Aorta (tissue), 4 donors: Measurements from ENCODE around the gene TMEM60. TPM values are rescaled to one million over a fixed set of nuclear protein-coding genes. Genes with fewer than 3 reads are reported as not detected.

Source experiments
- polyA plus RNA-seq, 2 donors: library from polyadenylated mRNA; stranded (reverse); fragments of 200-250 nt; gene quantifications; one replicate each; pipeline ENCODE4 v1.2.3, GENCODE V29; 2013
- total RNA-seq, 2 donors: library from RNA; stranded (reverse); fragmentation: NEBNext Ultra II Directional; extraction: Animal tissue kit (Norgen Biotek cat#: 25700); gene quantifications; one replicate each; pipeline ENCODE4 v1.2.1, GENCODE V29; 2021
- donor health status: healthy with polysubstance abuse.
- donor health status: Bipolar disorder and iron deficiency.
- donor health status: DM: no; HTN: no; CAD: no.
- donor health status: DM: yes; HTN: yes; CAD: no.

Gene TMEM60
- total and polyA plus RNA-seq, 4 donors, result 11.0 to 16.8 (median 13.5) TPM

Other genes starting within 250 kb of the TMEM60 start
- 10 to 100 TPM; 19.7 to 25.4 TPM for gene RSBN1L, start 102.0 kb downstream of the TMEM60 start, total RNA-seq
- 10 to 100 TPM in 1 of 2 donors, 1 to 10 TPM in 1; 3.0 to 12.5 TPM for gene RSBN1L, start 102.0 kb downstream of the TMEM60 start, polyA plus RNA-seq
- 10 to 100 TPM; 38.0 to 38.4 TPM for gene PHTF2, start 339 bp upstream of the TMEM60 start, total RNA-seq
- 10 to 100 TPM in 1 of 2 donors, 1 to 10 TPM in 1; 8.8 to 14.1 TPM for gene PHTF2, start 339 bp upstream of the TMEM60 start, polyA plus RNA-seq